GM12878 (cell line): ENCODE measurements around the gene LASP1. TPM values are rescaled to one million over a fixed set of nuclear protein-coding genes. Genes with fewer than 3 reads are reported as not detected.
A peak's percentile ranks its signal among the peaks of the same experiment; 100 is the strongest.

Experiments
- ATF7 ChIP-seq: fragments of 450-650 bp; IDR thresholded peaks from 2 replicates; pipeline ENCODE4 v1.6.1; 2016; ENCODE audit warnings: low read depth, mild to moderate bottlenecking
- CREM ChIP-seq: IDR thresholded peaks from 2 replicates; pipeline ENCODE4 v1.6.1; 2014; ENCODE audit warnings: antibody characterized with exemption, low read depth
- FOXM1 ChIP-seq: IDR thresholded peaks from 2 replicates; pipeline ENCODE4 v1.6.1; 2012; ENCODE audit warnings: low read depth, mild to moderate bottlenecking, inconsistent platforms, low read length, moderate library complexity
- KDM1A ChIP-seq: fragments of 200-600 bp; sonication (generic); IDR thresholded peaks from 2 replicates; pipeline ENCODE4 v1.6.1; 2016; ENCODE audit warnings: borderline replicate concordance
- MEF2A ChIP-seq: IDR thresholded peaks from 2 replicates; pipeline ENCODE4 v1.6.1; 2011; ENCODE audit warnings: low read depth, mild to moderate bottlenecking, low read length, moderate library complexity; ENCODE audit not compliant: insufficient read depth
- MYC ChIP-seq: IDR thresholded peaks from 2 replicates; pipeline ENCODE4 v1.6.1; 2011; ENCODE audit warnings: mild to moderate bottlenecking, low read length, moderate library complexity, inconsistent platforms; ENCODE audit not compliant: insufficient read depth, insufficient replicate concordance, insufficient read length, severe bottlenecking
- NR2C2 ChIP-seq: IDR thresholded peaks from 2 replicates; pipeline ENCODE4 v1.6.1; 2011; ENCODE audit warnings: borderline replicate concordance, low read depth; ENCODE audit not compliant: control insufficient read depth, insufficient read length
- PAX5 ChIP-seq: IDR thresholded peaks from 2 replicates; pipeline ENCODE4 v1.6.1; 2011; ENCODE audit warnings: low read depth, low read length, borderline replicate concordance
- PAX8 ChIP-seq: fragments of 450-650 bp; IDR thresholded peaks from 2 replicates; pipeline ENCODE4 v1.6.1; 2017; ENCODE audit warnings: mild to moderate bottlenecking, moderate library complexity
- RBBP5 ChIP-seq: fragments of 200-600 bp; sonication (generic); conservative IDR thresholded peaks from 2 replicates; pipeline ENCODE4 v1.6.1; 2016
- RUNX3 ChIP-seq: IDR thresholded peaks from 2 replicates; pipeline ENCODE4 v1.6.1; 2012; ENCODE audit warnings: low read length, inconsistent platforms
- SIN3A ChIP-seq: IDR thresholded peaks from 2 replicates; pipeline ENCODE4 v1.6.1; 2012; ENCODE audit warnings: low read depth, low read length, improper control_type of control experiment
- SIX5 ChIP-seq: IDR thresholded peaks from 2 replicates; pipeline ENCODE4 v1.6.1; 2011; ENCODE audit warnings: mild to moderate bottlenecking, low read depth, low read length, moderate library complexity; ENCODE audit not compliant: severe bottlenecking
- STAT3 ChIP-seq: IDR thresholded peaks from 2 replicates; pipeline ENCODE4 v1.6.1; 2011; ENCODE audit warnings: low read depth, low read length, improper control_type of control experiment
- TCF7 ChIP-seq: IDR thresholded peaks from 2 replicates; pipeline ENCODE4 v1.6.1; 2014; ENCODE audit warnings: antibody characterized with exemption, borderline replicate concordance
- polyA plus RNA-seq, 11 experiments: library from polyadenylated mRNA; depleted of rRNA in 4 of 11; unstranded in 6 of 11; stranded (reverse) in 5 of 11; fragments of >200 nt; fragmentation: Nextera tagmentation in 4 of 11; fragmentation: Illumina TruSeq in 1 of 11; extraction: Ambion mirVana in 4 of 11; extraction: Trizol in 1 of 11; gene quantifications; 1 replicate in 1 of 11; 2 replicates in 10 of 11; pipeline versions ENCODE4 v1.2.1 to v1.2.3, GENCODE V29; 2011 to 2016; ENCODE audit warnings: inconsistent platforms in 2 of 11, missing spikeins in 2 of 11, low read depth in 1 of 11
- total RNA-seq, 4 experiments: library from RNA; depleted of rRNA in 3 of 4; stranded (reverse); fragments of >200 nt in 3 of 4; fragmentation: Illumina TruSeq in 1 of 4; extraction: Trizol in 1 of 4; gene quantifications; 2 replicates each; pipeline versions ENCODE4 v1.2.1 to v1.2.3, GENCODE V29; 2013 to 2021
- TF ChIP-seq, protein P1 (sequence below): fragments of 450-650 bp; IDR thresholded peaks from 2 replicates; pipeline ENCODE4 v1.6.1; 2017; ENCODE audit warnings: mild to moderate bottlenecking, moderate library complexity
- TF ChIP-seq, protein P2 (sequence below): fragments of 450-650 bp; IDR thresholded peaks from 2 replicates; pipeline ENCODE4 v1.6.1; 2017; ENCODE audit warnings: antibody characterized with exemption, mild to moderate bottlenecking, moderate library complexity
- TF ChIP-seq, protein P3 (sequence below): fragments of 450-650 bp; IDR thresholded peaks from 2 replicates; pipeline ENCODE4 v1.6.1; 2017; ENCODE audit warnings: mild to moderate bottlenecking, moderate library complexity

Gene LASP1
- total and polyA plus RNA-seq, 10 of the 15 experiments (the other 5 are each of a cell fraction or from before 2014, with no cell fraction given): 21.0 to 114 (median 59.3) TPM

DNA sequence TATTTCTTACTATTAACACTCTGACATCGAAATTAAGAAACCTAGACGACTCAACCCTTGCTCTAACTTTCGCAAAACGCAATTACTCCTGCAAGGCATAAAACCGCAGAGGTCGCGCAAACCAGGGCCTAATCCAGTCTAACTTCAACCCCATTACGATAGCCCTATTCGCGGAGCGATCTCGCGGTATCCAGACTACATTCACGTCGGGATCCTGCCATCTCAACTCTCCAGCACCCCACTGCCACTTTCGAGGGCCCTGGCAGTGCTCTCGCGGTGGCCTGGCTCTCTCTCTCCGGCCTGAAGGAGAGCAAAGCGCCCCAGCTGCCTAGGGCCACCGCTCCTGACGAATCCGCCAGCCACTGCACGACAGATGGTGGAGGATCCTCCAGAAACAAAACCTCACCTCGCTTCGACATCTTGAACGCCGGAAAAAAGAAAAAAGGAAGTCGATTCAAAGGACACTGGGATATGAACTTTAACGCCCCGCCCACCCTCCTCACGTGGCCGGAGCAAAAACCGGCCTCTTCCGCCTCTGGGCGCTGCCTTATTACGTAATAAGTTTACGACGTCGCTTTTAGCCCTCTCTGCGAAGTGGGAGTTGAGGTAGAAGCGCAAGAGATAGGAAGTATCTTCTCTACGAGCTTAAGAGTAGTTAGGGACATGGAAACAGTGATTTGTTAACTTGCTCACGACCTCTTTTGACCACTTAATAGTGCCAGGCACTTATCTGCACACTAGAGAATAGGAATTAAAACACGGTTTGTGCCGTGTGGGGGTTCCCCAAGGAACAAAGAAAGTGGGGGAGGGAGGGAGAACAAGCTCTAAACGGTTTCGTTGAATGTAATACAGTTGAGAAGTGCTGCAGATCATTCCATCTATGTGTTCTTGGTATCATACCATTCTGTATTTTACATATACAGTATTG lies 16.3 kb upstream of the LASP1 start, which contains the start of gene RPL23 (continued):
- TF ChIP-seq FOXM1 (0 out of 2 replicates have a peak, but pooled peaks have one; percentile 40), RBBP5 (peak; percentile 99), MYC (peak; percentile 98), SIX5 (peak; percentile 51), CREM (peak; percentile 99), ATF7 (peak; percentile 97), TCF7 (peak; percentile 69), PAX8 (peak; percentile 83; the same call in 1 of the 2 replicates), PAX5 (peak; percentile 16; the same call in 1 of the 2 replicates), KDM1A (no peak), MEF2A (0 out of 2 replicates have a peak, but pooled peaks have one; percentile 43), RUNX3 (peak; percentile 70), STAT3 (no peak), SIN3A (peak; percentile 93), NR2C2 (no peak)
- TF ChIP-seq, protein P1, sequence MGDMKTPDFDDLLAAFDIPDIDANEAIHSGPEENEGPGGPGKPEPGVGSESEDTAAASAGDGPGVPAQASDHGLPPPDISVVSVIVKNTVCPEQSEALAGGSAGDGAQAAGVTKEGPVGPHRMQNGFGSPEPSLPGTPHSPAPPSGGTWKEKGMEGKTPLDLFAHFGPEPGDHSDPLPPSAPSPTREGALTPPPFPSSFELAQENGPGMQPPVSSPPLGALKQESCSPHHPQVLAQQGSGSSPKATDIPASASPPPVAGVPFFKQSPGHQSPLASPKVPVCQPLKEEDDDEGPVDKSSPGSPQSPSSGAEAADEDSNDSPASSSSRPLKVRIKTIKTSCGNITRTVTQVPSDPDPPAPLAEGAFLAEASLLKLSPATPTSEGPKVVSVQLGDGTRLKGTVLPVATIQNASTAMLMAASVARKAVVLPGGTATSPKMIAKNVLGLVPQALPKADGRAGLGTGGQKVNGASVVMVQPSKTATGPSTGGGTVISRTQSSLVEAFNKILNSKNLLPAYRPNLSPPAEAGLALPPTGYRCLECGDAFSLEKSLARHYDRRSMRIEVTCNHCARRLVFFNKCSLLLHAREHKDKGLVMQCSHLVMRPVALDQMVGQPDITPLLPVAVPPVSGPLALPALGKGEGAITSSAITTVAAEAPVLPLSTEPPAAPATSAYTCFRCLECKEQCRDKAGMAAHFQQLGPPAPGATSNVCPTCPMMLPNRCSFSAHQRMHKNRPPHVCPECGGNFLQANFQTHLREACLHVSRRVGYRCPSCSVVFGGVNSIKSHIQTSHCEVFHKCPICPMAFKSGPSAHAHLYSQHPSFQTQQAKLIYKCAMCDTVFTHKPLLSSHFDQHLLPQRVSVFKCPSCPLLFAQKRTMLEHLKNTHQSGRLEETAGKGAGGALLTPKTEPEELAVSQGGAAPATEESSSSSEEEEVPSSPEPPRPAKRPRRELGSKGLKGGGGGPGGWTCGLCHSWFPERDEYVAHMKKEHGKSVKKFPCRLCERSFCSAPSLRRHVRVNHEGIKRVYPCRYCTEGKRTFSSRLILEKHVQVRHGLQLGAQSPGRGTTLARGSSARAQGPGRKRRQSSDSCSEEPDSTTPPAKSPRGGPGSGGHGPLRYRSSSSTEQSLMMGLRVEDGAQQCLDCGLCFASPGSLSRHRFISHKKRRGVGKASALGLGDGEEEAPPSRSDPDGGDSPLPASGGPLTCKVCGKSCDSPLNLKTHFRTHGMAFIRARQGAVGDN: peak; percentile 75
- TF ChIP-seq, protein P2, sequence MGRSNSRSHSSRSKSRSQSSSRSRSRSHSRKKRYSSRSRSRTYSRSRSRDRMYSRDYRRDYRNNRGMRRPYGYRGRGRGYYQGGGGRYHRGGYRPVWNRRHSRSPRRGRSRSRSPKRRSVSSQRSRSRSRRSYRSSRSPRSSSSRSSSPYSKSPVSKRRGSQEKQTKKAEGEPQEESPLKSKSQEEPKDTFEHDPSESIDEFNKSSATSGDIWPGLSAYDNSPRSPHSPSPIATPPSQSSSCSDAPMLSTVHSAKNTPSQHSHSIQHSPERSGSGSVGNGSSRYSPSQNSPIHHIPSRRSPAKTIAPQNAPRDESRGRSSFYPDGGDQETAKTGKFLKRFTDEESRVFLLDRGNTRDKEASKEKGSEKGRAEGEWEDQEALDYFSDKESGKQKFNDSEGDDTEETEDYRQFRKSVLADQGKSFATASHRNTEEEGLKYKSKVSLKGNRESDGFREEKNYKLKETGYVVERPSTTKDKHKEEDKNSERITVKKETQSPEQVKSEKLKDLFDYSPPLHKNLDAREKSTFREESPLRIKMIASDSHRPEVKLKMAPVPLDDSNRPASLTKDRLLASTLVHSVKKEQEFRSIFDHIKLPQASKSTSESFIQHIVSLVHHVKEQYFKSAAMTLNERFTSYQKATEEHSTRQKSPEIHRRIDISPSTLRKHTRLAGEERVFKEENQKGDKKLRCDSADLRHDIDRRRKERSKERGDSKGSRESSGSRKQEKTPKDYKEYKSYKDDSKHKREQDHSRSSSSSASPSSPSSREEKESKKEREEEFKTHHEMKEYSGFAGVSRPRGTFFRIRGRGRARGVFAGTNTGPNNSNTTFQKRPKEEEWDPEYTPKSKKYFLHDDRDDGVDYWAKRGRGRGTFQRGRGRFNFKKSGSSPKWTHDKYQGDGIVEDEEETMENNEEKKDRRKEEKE: no peak
- TF ChIP-seq, protein P3, sequence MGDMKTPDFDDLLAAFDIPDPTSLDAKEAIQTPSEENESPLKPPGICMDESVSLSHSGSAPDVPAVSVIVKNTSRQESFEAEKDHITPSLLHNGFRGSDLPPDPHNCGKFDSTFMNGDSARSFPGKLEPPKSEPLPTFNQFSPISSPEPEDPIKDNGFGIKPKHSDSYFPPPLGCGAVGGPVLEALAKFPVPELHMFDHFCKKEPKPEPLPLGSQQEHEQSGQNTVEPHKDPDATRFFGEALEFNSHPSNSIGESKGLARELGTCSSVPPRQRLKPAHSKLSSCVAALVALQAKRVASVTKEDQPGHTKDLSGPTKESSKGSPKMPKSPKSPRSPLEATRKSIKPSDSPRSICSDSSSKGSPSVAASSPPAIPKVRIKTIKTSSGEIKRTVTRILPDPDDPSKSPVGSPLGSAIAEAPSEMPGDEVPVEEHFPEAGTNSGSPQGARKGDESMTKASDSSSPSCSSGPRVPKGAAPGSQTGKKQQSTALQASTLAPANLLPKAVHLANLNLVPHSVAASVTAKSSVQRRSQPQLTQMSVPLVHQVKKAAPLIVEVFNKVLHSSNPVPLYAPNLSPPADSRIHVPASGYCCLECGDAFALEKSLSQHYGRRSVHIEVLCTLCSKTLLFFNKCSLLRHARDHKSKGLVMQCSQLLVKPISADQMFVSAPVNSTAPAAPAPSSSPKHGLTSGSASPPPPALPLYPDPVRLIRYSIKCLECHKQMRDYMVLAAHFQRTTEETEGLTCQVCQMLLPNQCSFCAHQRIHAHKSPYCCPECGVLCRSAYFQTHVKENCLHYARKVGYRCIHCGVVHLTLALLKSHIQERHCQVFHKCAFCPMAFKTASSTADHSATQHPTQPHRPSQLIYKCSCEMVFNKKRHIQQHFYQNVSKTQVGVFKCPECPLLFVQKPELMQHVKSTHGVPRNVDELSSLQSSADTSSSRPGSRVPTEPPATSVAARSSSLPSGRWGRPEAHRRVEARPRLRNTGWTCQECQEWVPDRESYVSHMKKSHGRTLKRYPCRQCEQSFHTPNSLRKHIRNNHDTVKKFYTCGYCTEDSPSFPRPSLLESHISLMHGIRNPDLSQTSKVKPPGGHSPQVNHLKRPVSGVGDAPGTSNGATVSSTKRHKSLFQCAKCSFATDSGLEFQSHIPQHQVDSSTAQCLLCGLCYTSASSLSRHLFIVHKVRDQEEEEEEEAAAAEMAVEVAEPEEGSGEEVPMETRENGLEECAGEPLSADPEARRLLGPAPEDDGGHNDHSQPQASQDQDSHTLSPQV: no peak
